Neural progenitor cell (in vitro differentiated cells): ENCODE data around the gene ID1.

Experiments used
- EZH2 ChIP-seq: fragments of 200-600 bp; sonication (generic); IDR thresholded peaks from 2 replicates; pipeline ENCODE4 v1.6.1; 2017; ENCODE audit warnings: antibody characterized with exemption, mild to moderate bottlenecking, moderate library complexity
- EZH2phosphoT487 ChIP-seq: fragments of 200-600 bp; sonication (generic); IDR thresholded peaks from 2 replicates; pipeline ENCODE4 v1.6.1; 2017; ENCODE audit warnings: antibody characterized with exemption
- TF ChIP-seq, protein P1 (sequence below): fragments of 200-600 bp; sonication (generic); IDR thresholded peaks from 2 replicates; pipeline ENCODE4 v1.5.1; 2017; ENCODE audit warnings: antibody characterized with exemption, mild to moderate bottlenecking

DNA sequence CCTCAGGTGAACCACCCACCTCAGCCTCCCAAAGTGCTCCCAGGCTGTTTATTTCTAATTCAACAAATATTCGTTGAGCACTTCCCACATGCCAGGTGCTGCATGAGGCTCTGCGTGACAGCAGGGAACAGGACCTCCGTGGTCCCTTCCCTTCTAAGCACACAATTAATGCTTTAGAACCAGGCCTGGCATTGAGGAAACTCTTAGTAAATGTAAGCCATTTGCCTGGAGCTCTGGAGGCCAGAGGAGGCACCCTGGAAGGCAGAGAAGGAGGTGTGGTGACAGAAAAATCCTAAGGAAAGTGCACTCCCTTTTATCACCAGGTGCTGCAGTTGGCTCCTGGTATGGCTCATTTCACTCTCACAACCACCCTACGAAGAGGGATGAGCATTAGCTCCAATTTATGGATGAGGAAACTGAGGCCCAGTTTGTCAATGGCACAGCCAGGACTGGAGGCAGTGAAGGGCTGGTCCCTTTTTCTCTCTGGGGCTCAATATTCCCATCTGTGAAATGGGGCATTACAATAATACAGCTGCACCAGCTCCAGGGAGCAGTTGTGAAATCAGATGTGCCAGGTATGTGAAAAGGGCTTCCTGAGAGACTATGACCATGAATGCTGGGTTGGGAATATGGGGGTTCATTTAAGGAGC lies 8.1 kb upstream of the ID1 start:
- TF ChIP-seq, protein P1, sequence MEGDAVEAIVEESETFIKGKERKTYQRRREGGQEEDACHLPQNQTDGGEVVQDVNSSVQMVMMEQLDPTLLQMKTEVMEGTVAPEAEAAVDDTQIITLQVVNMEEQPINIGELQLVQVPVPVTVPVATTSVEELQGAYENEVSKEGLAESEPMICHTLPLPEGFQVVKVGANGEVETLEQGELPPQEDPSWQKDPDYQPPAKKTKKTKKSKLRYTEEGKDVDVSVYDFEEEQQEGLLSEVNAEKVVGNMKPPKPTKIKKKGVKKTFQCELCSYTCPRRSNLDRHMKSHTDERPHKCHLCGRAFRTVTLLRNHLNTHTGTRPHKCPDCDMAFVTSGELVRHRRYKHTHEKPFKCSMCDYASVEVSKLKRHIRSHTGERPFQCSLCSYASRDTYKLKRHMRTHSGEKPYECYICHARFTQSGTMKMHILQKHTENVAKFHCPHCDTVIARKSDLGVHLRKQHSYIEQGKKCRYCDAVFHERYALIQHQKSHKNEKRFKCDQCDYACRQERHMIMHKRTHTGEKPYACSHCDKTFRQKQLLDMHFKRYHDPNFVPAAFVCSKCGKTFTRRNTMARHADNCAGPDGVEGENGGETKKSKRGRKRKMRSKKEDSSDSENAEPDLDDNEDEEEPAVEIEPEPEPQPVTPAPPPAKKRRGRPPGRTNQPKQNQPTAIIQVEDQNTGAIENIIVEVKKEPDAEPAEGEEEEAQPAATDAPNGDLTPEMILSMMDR: no peak
- TF ChIP-seq EZH2phosphoT487: no peak
- no peak for TF ChIP-seq EZH2
